A673 (cell line): ENCODE results near the gene NRL.

Experiments
- CTCF ChIP-seq: fragments of 300-800, 200-600 bp; sonication (generic); conservative IDR thresholded peaks from 2 replicates; pipeline ENCODE4 v1.5.1; 2017; ENCODE audit warnings: low read depth, mild to moderate bottlenecking, antibody characterized with exemption, low read length, moderate library complexity, mixed read lengths
- EZH2 ChIP-seq: fragments of 200-600 bp; sonication (generic); IDR thresholded peaks from 2 replicates; pipeline ENCODE4 v1.6.1; 2017; ENCODE audit warnings: borderline replicate concordance, low read depth, mild to moderate bottlenecking, mixed read lengths, antibody characterized with exemption, low read length; ENCODE audit not compliant: poor library complexity, severe bottlenecking

- TF ChIP-seq EZH2 (no peak), CTCF (no peak)
Measured at GRCh38 chr14:24068711-24069410, 45.9 kb downstream of the NRL start.
